HTERT RPE-1 (cell line): ENCODE data around the gene HLA-E.
"Not testable (repeated sequence)": the region's sequence is repeated elsewhere in the genome, so short reads cannot be mapped to it uniquely, and the experiment has no call there.

ENCODE experiments used
- in situ Hi-C: fragments of 300-500 bp; cut with MboI; formaldehyde crosslinking; loops from 4 replicates; pipeline ENCODE4 v1.14.3; 2020; ENCODE audit warnings: low sequenced_read_pairs

Gene HLA-E

GRCh38 chr6:30500421-30501355 is 11.4 kb downstream of the HLA-E start:
- in situ Hi-C loops: no loop called here

- in situ Hi-C loops: no loop called here
These were observed 18.8 kb downstream of the HLA-E start for GRCh38 chr6:30507849-30508827.

- in situ Hi-C loops: no loop called here
These were observed 19.8 kb downstream of the HLA-E start for GRCh38 chr6:30508890-30509736.

- in situ Hi-C loops: no loop called here
These were observed 21.3 kb downstream of the HLA-E start for GRCh38 chr6:30510419-30511168.

GRCh38 chr6:30511169-30511546 is 21.8 kb downstream of the HLA-E start:
- in situ Hi-C loops: no loop called here

- in situ Hi-C loops: no loop called here
These were observed 24.1 kb downstream of the HLA-E start for GRCh38 chr6:30513451-30513850.

- in situ Hi-C loops: no loop called here
These were observed 25.8 kb downstream of the HLA-E start for GRCh38 chr6:30515106-30515505.

GRCh38 chr6:30515944-30516753 is 26.8 kb downstream of the HLA-E start:
- in situ Hi-C loops: no loop called here

- in situ Hi-C loops: not testable (repeated sequence)
These were observed 27.4 kb downstream of the HLA-E start for GRCh38 chr6:30516754-30517076.

- in situ Hi-C loops: not testable (repeated sequence)
These were observed 28.6 kb downstream of the HLA-E start for GRCh38 chr6:30517767-30518504.

- in situ Hi-C loops: not testable (repeated sequence)
These were observed 29.3 kb downstream of the HLA-E start for GRCh38 chr6:30518505-30519145.

- in situ Hi-C loops: no loop called here
These were observed 31.2 kb downstream of the HLA-E start for GRCh38 chr6:30520522-30520921.

GRCh38 chr6:30521082-30521481 is 31.8 kb downstream of the HLA-E start:
- in situ Hi-C loops: not testable (repeated sequence)

GRCh38 chr6:30521952-30522351 is 32.6 kb downstream of the HLA-E start:
- in situ Hi-C loops: not testable (repeated sequence)

- in situ Hi-C loops: not testable (repeated sequence)
These were observed 37.1 kb downstream of the HLA-E start for GRCh38 chr6:30526444-30526843.

GRCh38 chr6:30529349-30529875 is 40.1 kb downstream of the HLA-E start:
- in situ Hi-C loops: not testable (repeated sequence)

- in situ Hi-C loops: no loop called here
These were observed 40.7 kb downstream of the HLA-E start for GRCh38 chr6:30530014-30530413.
